Measurements from ENCODE around the gene ZIC5.

The ZIC5 gene

GRCh38 chr13:99987154-99988019, 15.8 kb upstream of the ZIC5 start:
- DNase-seq (ENCODE audit: low read depth in 3 of 3, low spot score in 1 of 3), result no peak

- no peak for DNase-seq (ENCODE audit: low read depth in 3 of 3, low spot score in 1 of 3)
Measured at GRCh38 chr13:99986741-99987140, 15.2 kb upstream of the ZIC5 start.

GRCh38 chr13:99985886-99986527, 14.4 kb upstream of the ZIC5 start:
- DNase-seq (ENCODE audit: low read depth in 3 of 3, low spot score in 1 of 3), result no peak

GRCh38 chr13:99985241-99985874, 13.8 kb upstream of the ZIC5 start:
- no peak for DNase-seq (ENCODE audit: low read depth in 3 of 3, low spot score in 1 of 3)

GRCh38 chr13:99984461-99985240, 13.1 kb upstream of the ZIC5 start:
- DNase-seq (ENCODE audit: low read depth in 3 of 3, low spot score in 1 of 3), result no peak

GRCh38 chr13:99983499-99984401, 12.2 kb upstream of the ZIC5 start:
- no peak for DNase-seq (ENCODE audit: low read depth in 3 of 3, low spot score in 1 of 3)

GRCh38 chr13:99982731-99983498, 11.3 kb upstream of the ZIC5 start:
- DNase-seq (ENCODE audit: low read depth in 3 of 3, low spot score in 1 of 3), result no peak

- no peak for DNase-seq (ENCODE audit: low read depth in 3 of 3, low spot score in 1 of 3)
Measured at GRCh38 chr13:99982036-99982730, 10.6 kb upstream of the ZIC5 start.

GRCh38 chr13:99981735-99982035, 10.1 kb upstream of the ZIC5 start, which contains the start of gene ZIC2:
TSS of gene ZIC2 (plus strand) at chr13:99981784. CDS start at chr13:99982065, 281 bp downstream.
- no peak for DNase-seq (ENCODE audit: low read depth in 3 of 3, low spot score in 1 of 3)

GRCh38 chr13:99980824-99981734, 9.5 kb upstream of the ZIC5 start:
- DNase-seq (ENCODE audit: low read depth in 3 of 3, low spot score in 1 of 3), result no peak

GRCh38 chr13:99980201-99980823, 8.7 kb upstream of the ZIC5 start:
- no peak for DNase-seq (ENCODE audit: low read depth in 3 of 3, low spot score in 1 of 3)

GRCh38 chr13:99979453-99980200, 8.1 kb upstream of the ZIC5 start:
- DNase-seq (ENCODE audit: low read depth in 3 of 3, low spot score in 1 of 3), result no peak

- no peak for DNase-seq (ENCODE audit: low read depth in 3 of 3, low spot score in 1 of 3)
Measured at GRCh38 chr13:99978799-99979452, 7.4 kb upstream of the ZIC5 start.

- DNase-seq (ENCODE audit: low read depth in 3 of 3, low spot score in 1 of 3), result no peak
Measured at GRCh38 chr13:99977912-99978798, 6.6 kb upstream of the ZIC5 start.

GRCh38 chr13:99977334-99977911, 5.9 kb upstream of the ZIC5 start:
- no peak for DNase-seq (ENCODE audit: low read depth in 3 of 3, low spot score in 1 of 3)

Data from stimulated activated CD4-positive, alpha-beta T cell treated with anti-CD3 and anti-CD28 coated beads, TNF-alpha, amount 100 ng/mL, for 1 hour (primary cell).